ENCODE results near the gene ELAVL3. TPM values are rescaled to one million over a fixed set of nuclear protein-coding genes. Genes with fewer than 3 reads are reported as not detected.
A peak's percentile ranks its signal among the peaks of the same experiment; 100 is the strongest.

The ELAVL3 gene
- total and polyA plus RNA-seq, 2 of the 4 experiments (the other 2 are of a cell fraction), result not detected

DNA sequence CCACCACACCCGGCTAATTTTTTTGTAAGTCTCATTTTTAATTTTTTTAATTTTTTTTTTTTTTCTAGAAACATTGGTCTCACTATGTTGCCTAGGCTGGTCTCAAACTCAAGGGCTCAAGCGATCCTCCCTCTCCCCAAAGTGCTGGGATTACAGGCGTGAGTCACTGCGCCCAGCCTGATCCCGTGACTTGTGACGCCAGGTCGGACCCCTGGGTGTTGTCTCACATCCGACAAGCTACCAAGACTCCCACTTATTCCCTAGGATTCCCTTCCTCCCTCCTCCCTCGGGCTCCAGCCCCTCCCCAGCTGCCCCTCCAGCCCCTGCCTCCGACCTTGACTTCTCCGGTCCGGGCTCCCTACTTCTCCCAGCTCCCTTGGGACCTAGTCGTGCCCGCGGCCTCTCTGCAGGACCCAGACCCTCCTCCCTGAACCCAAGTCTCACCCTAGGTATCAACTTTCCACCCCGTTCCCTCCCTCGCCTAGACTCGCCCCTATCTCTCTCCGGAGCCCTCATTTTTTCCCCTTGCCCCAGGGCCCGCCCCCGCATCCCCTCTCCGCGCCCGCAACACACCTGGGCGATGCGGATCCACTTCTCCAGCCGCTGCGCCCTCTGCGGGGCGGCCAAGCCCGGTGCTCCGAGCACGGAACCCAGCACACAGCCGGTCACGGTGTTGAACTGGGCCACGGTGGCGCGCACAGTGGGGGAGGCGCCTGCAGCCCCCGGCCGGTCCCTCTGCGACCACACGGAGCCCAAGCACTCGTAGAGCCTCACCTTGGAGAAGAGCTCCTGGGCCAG is 74.8 kb downstream of the ELAVL3 start:
- no peak overlapping the region for H3K4ac ChIP-seq (ENCODE audit: low read depth, low read length)
- ChIA-PET CTCF (interaction anchor here (0.6 to 1.1 kb wide), 3 partner anchors 16 to 25 kb away, joined by 3 to 4 read pairs (median 4); no protein-coding TSS in a partner anchor), POLR2A (ENCODE audit: unreplicated experiment) (no interaction called here)
- peak overlapping the region; percentile 52 for H2AK9ac ChIP-seq (replicated peaks; ENCODE audit: low read depth, low read length, poor library complexity)
- H3K4me3 ChIP-seq (ENCODE audit: insufficient read depth, low read depth, low read length), result no peak overlapping the region
- H2AFZ ChIP-seq (replicated peaks; ENCODE audit: low read length, poor library complexity), result peak overlapping the region; percentile 65
- H3K23ac ChIP-seq (ENCODE audit: low read depth, low read length), result no peak overlapping the region
- no peak overlapping the region for H4K91ac ChIP-seq (ENCODE audit: insufficient read depth, low read depth, low read length)
- no peak for DNase-seq
- BruUV-seq (replicated peaks), result no TSS peak
- in situ Hi-C loops (cut with MboI; ENCODE audit: low sequenced_read_pairs) (no loop called here), intact Hi-C loops (cut with micrococcal nuclease) (no loop called here), dilution Hi-C loops (cut with HindIII; ENCODE audit: low sequenced_read_pairs, unreplicated experiment) (no loop called here)
- H3K79me1 ChIP-seq (ENCODE audit: low read depth in 1 of 2, low read length in 2 of 2), result no peaks in the 10 kb centered on the region
- H3K4me1 ChIP-seq (ENCODE audit: control insufficient read depth, insufficient read depth, low read length), result no peaks in the 10 kb centered on the region
- H4K5ac ChIP-seq (ENCODE audit: low read depth, low read length), result no peak overlapping the region
- H3K4me2 ChIP-seq (ENCODE audit: low read depth, low read length), result no peak overlapping the region
- no peak overlapping the region for H2BK15ac ChIP-seq (ENCODE audit: low read depth, low read length)
- no peaks in the 10 kb centered on the region; the same call in 1 of the 2 replicates for H4K20me1 ChIP-seq (ENCODE audit: insufficient read depth, low read length)
- 24% methylated on average over 23 of the region's 44 CpGs; no CpG with 5 or more reads in 1 of the 2 experiments for WGBS, 2 experiments (ENCODE audit: extremely low coverage in 2 of 2, insufficient read length in 1 of 2)
- H3K9me1 ChIP-seq (ENCODE audit: insufficient read depth, low read length), result no peaks in the 10 kb centered on the region
- H3K27me3 ChIP-seq (ENCODE audit: control insufficient read depth, insufficient read depth, low read length), result peaks cover 2% of the 10 kb centered on the region
- H2AK5ac ChIP-seq (ENCODE audit: low read depth, low read length), result no peak overlapping the region
- H3K27ac ChIP-seq (ENCODE audit: insufficient read depth, low read length), result no peak overlapping the region
- no peak overlapping the region for H3K56ac ChIP-seq (ENCODE audit: extremely low read depth, insufficient read depth, low read length)
- no peaks in the 10 kb centered on the region for H3K9me3 ChIP-seq (ENCODE audit: control insufficient read depth, insufficient read depth, low read length)
- no peak overlapping the region for H3K9ac ChIP-seq (ENCODE audit: low read depth, low read length)
- peak; percentile 62 for ATAC-seq (ENCODE audit: low read depth)
- no peak overlapping the region for H2BK20ac ChIP-seq (ENCODE audit: low read depth, low read length)
- no peak overlapping the region for H3K18ac ChIP-seq (ENCODE audit: low read depth, low read length)
- H2BK120ac ChIP-seq (ENCODE audit: low read depth, low read length), result no peak overlapping the region
- H2BK5ac ChIP-seq (ENCODE audit: low read depth, low read length, poor library complexity, severe bottlenecking), result no peak overlapping the region
- H4K8ac ChIP-seq (ENCODE audit: low read depth in 2 of 2, low read length in 2 of 2), result no peak overlapping the region
- TF ChIP-seq, protein P1, sequence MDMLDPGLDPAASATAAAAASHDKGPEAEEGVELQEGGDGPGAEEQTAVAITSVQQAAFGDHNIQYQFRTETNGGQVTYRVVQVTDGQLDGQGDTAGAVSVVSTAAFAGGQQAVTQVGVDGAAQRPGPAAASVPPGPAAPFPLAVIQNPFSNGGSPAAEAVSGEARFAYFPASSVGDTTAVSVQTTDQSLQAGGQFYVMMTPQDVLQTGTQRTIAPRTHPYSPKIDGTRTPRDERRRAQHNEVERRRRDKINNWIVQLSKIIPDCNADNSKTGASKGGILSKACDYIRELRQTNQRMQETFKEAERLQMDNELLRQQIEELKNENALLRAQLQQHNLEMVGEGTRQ (IDR thresholded peaks at IDR 0.05; ENCODE audit: low read depth, low read length), result no peak
- TF ChIP-seq POLR2A (IDR thresholded peaks at IDR 0.05; ENCODE audit: low read depth, low read length) (no peak), FOS (IDR thresholded peaks at IDR 0.05; ENCODE audit: low read depth, low read length) (no peak), RAD21 (IDR thresholded peaks at IDR 0.05; ENCODE audit: low read length) (peak; percentile 21; the same call in 1 of the 2 replicates), MXI1 (IDR thresholded peaks at IDR 0.05; ENCODE audit: borderline replicate concordance, low read depth, low read length) (no peak), RFX5 (IDR thresholded peaks at IDR 0.05; ENCODE audit: low read depth, low read length) (no peak), SMC3 (IDR thresholded peaks at IDR 0.05; ENCODE audit: low read depth, low read length) (peak; percentile 20; the same call in 1 of the 2 replicates)
- TF ChIP-seq, protein P2, sequence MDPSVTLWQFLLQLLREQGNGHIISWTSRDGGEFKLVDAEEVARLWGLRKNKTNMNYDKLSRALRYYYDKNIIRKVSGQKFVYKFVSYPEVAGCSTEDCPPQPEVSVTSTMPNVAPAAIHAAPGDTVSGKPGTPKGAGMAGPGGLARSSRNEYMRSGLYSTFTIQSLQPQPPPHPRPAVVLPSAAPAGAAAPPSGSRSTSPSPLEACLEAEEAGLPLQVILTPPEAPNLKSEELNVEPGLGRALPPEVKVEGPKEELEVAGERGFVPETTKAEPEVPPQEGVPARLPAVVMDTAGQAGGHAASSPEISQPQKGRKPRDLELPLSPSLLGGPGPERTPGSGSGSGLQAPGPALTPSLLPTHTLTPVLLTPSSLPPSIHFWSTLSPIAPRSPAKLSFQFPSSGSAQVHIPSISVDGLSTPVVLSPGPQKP (IDR thresholded peaks at IDR 0.05; ENCODE audit: borderline replicate concordance, low read depth, low read length), result no peak
- H3K14ac ChIP-seq (replicated peaks; ENCODE audit: low read depth, low read length), result no peak overlapping the region
- no peaks in the 10 kb centered on the region for H3K36me3 ChIP-seq (ENCODE audit: control insufficient read depth, insufficient read depth, low read length)
